ENCODE results near the gene STPG3. TPM values are rescaled to one million over a fixed set of nuclear protein-coding genes. Genes with fewer than 3 reads are reported as not detected.
A peak's percentile ranks its signal among the peaks of the same experiment; 100 is the strongest.

Gene STPG3
- total and polyA plus RNA-seq, 2 of the 8 experiments (the other 6 are each of a cell fraction or from before 2014, with no cell fraction given) = not detected

- H2AFZ ChIP-seq (ENCODE audit: low read length) = no peak overlapping the region
- H3K4me2 ChIP-seq (ENCODE audit: insufficient read depth in 1 of 2, low read depth in 2 of 2, low read length in 2 of 2) = peak overlapping the region in 1 of 2 experiments; percentile 50; a peak in 1 of 4 replicates
These were observed 23.1 kb upstream of the STPG3 start for GRCh38 chr9:137227853-137228505.

More at GRCh38 chr9:137227853-137228505, 23.1 kb upstream of the STPG3 start:
- Histone ChIP-seq H2BK5ac (ENCODE audit: low read depth, low read length) (no peak overlapping the region), H3K27me3 (replicated peaks in 1 of 4; ENCODE audit: control insufficient read depth in 3 of 4, extremely low read depth in 1 of 4, insufficient read depth in 3 of 4, low read length in 3 of 4) (no peaks in the 10 kb centered on the region; a peak in 1 of 7 replicates), H4K8ac (ENCODE audit: extremely low read depth, insufficient read depth, low read length) (no peak overlapping the region), H3K9ac (replicated peaks in 1 of 4; ENCODE audit: extremely low read depth in 1 of 4, low read depth in 3 of 4, low read length in 3 of 4) (no peak overlapping the region), H2BK20ac (ENCODE audit: low read length) (no peak overlapping the region), H2BK15ac (ENCODE audit: low read length) (no peak overlapping the region), H4K91ac (replicated peaks; ENCODE audit: insufficient read length, low read length) (no peak overlapping the region), H2AK5ac (ENCODE audit: low read depth, low read length) (no peak overlapping the region), H3K27ac (ENCODE audit: low read depth, low read length) (no peak overlapping the region), H2BK120ac (replicated peaks; ENCODE audit: low read depth, low read length) (no peak overlapping the region), H3K79me1 (ENCODE audit: low read depth, low read length) (no peaks in the 10 kb centered on the region), H3K23ac (ENCODE audit: insufficient read length) (no peak overlapping the region), H3K18ac (ENCODE audit: extremely low read depth, low read length) (no peak overlapping the region; the same call in 1 of the 2 replicates), H3K56ac (replicated peaks; ENCODE audit: insufficient read length, low read depth, low read length) (no peak overlapping the region), H3K14ac (ENCODE audit: insufficient read length) (no peak overlapping the region), H3K4me1 (replicated peaks in 1 of 4; ENCODE audit: control insufficient read depth in 3 of 4, insufficient read depth in 4 of 4, low read length in 3 of 4) (peaks cover 0 to 17% (median 6%) of the 10 kb centered on the region in 4 experiments; a peak in 5 of 7 replicates), H3K9me3 (ENCODE audit: insufficient read depth in 2 of 2, low read depth in 1 of 2, low read length in 1 of 2) (no peaks in the 10 kb centered on the region), H3K4ac (replicated peaks; ENCODE audit: insufficient read length, low read depth, low read length) (no peak overlapping the region), H4K5ac (ENCODE audit: insufficient read length, low read depth, low read length) (peak overlapping the region; percentile 62), H2BK12ac (ENCODE audit: low read depth, low read length) (no peak overlapping the region), H3K79me2 (ENCODE audit: control insufficient read depth in 1 of 2, insufficient read depth in 2 of 2, low read length in 2 of 2) (no peaks in the 10 kb centered on the region), H3K23me2 (ENCODE audit: low read depth, low read length) (peaks cover 6% of the 10 kb centered on the region; the same call in 1 of the 2 replicates), H3K4me3 (ENCODE audit: extremely low read depth in 1 of 4, insufficient read depth in 2 of 4, low read depth in 3 of 4, low read length in 4 of 4) (no peak overlapping the region), H4K20me1 (replicated peaks in 1 of 2; ENCODE audit: control insufficient read depth in 1 of 2, insufficient read depth in 2 of 2, low read length in 2 of 2) (peaks cover 0 to 1% of the 10 kb centered on the region in 2 experiments), H3K36me3 (ENCODE audit: control insufficient read depth in 2 of 4, insufficient read depth in 4 of 4, low read length in 3 of 4) (no peaks in the 10 kb centered on the region)
- FAIRE-seq (no peak), DNase-seq (ENCODE audit: low read depth in 1 of 2, low spot score in 2 of 2) (no peak)
- ChIA-PET POLR2A (ENCODE audit: partially characterized antibody) (interaction anchor here (1.1 to 69.9 kb wide), 7 partner anchors 11 to 111 kb away, joined by 3 to 1462 read pairs (median 5); partner anchors contain the start of genes ANAPC2, NDOR1, NELFB and SSNA1), CTCF (ENCODE audit: partially characterized antibody) (interaction anchor here (0.9 to 20.2 kb wide), 28 partner anchors 11 to 199 kb away, joined by 3 to 204 read pairs (median 4); partner anchors contain the start of genes ANAPC2, LRRC26, NPDC1 and SAPCD2)
- 80% methylated on average over 12 of the region's 18 CpGs; no CpG with 5 or more reads in 1 of the 2 experiments for WGBS, 2 experiments (ENCODE audit: extremely low coverage in 1 of 2, insufficient coverage in 1 of 2, insufficient read length in 1 of 2, insufficient replicate concordance in 2 of 2, low coverage in 1 of 2, low lambda C conversion rate in 2 of 2, missing lambda C conversion rate in 1 of 2)
- TF ChIP-seq KDM4A (IDR thresholded peaks at IDR 0.05; ENCODE audit: low read depth, low read length, severe bottlenecking) (peak; percentile 18), SRF (IDR thresholded peaks at IDR 0.05; ENCODE audit: low read depth, low read length) (no peak), RBBP5 (IDR thresholded peaks at IDR 0.05; ENCODE audit: borderline replicate concordance, low read depth, low read length) (0 out of 2 replicates have a peak, but pooled peaks have one; percentile 40)

Measured in H1 (cell line).